OCI-LY1 (cell line): ENCODE data around the gene SRBD1.

ENCODE experiments used
- CTCF ChIP-seq: fragments of 200-600 bp; sonication (generic), shearing (Covaris generic); IDR thresholded peaks from 2 replicates; pipeline ENCODE4 v1.5.1; 2017; ENCODE audit warnings: mild to moderate bottlenecking, antibody characterized with exemption, low read length, moderate library complexity, mixed read lengths
- EZH2 ChIP-seq: fragments of 200-600 bp; sonication (generic), shearing (Covaris generic); IDR thresholded peaks from 2 replicates; pipeline ENCODE4 v1.8.0; 2017; ENCODE audit warnings: borderline replicate concordance, mixed run types, mild to moderate bottlenecking, antibody characterized with exemption, low read length, moderate library complexity, mixed read lengths

DNA sequence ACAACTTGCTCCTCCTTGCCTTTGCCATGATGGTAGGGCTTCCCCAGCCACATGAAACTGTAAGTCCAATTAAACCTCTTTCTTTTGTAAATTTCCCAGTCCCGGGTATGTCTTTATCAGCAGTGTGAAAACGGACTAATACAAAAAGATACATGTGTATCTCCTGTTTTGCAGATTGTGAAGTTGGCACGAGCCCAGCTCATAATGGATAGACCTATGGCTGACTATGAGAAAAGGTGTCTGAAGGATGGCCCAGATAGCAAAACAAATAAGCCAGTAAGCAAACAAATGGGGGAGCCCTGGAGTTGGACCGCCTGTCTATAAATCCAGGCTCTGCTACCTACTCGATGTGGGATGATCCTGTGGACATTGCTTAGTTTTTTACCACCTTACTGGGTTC lies 24.9 kb upstream of the SRBD1 start:
- TF ChIP-seq CTCF (no peak), EZH2 (no peak)
